Inferior parietal cortex (tissue), 1 donor: ENCODE results near the gene PIGV.
"Not testable (repeated sequence)": the region's sequence is repeated elsewhere in the genome, so short reads cannot be mapped to it uniquely, and the experiment has no call there.

Experiments used
- DNase-seq: peaks from one replicate; pipeline ENCODE4 v3.0.0-alpha.2; 2016; ENCODE audit errors: extremely low spot score

The PIGV gene

DNA sequence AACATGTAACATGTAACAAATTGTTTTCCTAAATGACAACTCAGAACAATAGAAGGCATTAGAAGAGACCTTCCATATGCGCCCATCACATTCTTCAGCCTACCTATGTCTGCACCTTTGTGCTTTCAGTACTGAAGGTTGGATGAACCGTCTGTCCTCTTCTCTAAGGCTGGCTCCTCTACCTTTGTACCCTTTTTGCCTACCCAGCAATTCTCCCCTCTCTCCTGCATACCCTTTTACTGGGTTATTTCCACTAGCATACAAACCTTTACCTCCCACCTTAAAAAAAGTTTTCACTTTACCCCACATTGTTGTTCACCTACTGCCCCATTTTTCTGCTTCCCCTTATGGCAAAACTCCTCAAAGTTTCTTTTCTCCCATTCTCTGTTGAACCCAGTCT is 5.2 kb downstream of the PIGV start:
- DNase-seq, result no peak

DNA sequence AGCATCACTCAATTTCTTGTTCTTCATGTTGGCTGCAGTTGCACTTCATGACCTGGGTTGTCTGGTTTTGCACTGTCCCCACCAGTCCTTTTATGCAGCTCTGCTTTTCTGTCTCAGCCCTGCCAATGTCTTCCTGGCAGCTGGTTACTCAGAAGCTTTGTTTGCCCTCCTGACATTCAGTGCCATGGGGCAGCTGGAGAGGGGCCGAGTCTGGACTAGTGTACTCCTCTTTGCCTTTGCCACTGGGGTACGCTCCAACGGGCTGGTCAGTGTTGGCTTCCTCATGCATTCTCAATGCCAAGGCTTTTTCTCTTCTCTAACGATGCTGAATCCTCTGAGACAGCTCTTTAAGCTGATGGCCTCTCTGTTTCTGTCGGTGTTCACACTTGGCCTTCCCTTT is 6.6 kb downstream of the PIGV start:
- no peak for DNase-seq

DNA sequence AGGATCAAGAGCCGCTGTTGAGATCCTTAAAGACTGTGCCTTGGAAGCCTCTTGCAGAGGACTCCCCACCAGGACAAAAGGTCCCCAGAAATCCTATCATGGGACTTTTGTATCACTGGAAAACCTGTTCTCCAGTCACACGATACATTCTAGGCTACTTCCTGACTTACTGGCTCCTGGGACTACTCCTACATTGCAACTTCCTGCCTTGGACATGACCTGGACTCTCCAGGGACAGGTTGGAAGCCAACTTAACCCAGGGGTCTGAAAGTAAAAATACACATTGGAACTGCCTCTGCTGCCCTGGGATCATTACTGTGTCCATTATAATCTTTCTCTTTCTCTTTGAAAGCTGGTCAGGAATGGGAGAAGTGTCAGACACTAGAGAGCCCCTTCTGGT is 9.9 kb downstream of the PIGV start:
- DNase-seq, result no peak

DNA sequence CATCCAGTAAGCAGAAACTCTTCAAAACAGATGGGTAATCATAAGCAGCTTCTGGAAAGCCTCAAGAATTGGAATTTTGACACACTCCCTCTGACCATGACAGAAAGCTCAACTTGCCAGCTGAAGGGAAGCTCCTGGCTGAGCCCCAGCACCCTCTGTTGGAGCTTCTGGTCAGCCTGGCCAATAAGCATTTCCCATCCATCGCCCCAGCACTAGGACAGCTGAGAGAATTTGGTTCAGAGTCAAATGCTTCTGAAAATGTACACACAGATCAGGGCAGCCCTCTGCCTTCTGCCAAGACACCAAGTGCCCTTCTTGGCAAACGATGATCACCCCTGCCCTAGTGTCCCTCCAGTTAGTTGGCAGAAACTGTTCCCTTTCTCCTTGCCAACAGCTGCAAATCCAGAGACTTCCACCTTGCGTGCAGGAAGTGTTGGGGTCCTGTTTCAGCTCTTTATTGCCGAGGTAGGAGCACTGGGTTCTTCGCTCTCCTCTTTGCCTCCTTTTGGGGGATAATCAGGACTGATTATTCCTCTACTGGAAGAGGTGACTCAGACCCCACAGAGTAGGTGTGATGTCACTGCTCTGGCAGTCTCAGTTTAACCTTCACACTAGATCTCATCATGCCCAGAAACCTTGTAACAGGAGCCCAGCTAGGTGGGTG is 11.9 kb downstream of the PIGV start:
- peak; percentile 43 for DNase-seq

DNA sequence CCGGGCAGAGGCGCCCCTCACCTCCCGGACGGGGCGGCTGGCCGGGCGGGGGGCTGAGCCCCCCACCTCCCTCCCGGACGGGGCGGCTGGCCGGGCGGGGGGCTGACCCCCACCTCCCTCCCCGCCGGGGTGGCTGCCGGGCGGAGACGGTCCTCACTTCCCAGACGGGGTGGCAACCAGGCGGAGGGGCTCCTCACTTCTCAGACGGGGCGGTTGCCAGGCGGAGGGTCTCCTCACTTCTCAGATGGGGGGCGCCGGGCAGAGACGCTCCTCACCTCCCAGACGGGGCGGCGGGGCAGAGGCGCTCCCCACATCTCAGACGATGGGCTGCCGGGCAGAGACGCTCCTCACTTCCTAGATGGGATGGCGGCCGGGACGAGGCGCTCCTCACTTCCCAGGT is 16.2 kb downstream of the PIGV start:
- DNase-seq, result not testable (repeated sequence)

GRCh38 chr1:26810105-26810504 is 22.4 kb downstream of the PIGV start:
- DNase-seq, result peak; percentile 74

DNA sequence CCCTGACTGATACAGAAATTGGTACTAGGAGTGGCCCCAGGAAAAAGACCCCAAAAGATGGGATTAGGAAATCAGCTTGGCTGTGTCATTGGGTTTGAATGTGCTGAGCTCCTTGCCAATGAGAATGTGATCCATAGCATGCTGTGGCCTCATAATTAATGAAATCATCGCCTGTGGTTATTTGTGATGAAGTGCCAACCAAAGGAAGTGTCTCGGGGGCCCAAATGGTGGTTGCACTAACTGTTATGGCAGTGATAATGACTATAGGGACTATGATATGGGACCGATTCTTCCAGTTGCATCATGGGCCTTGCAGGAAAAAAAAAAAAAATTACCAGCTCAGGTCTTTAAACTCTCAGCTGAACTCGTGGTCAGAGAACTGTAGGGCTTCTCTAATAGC is 23.3 kb downstream of the PIGV start:
- no peak for DNase-seq

- DNase-seq, result no peak
Measured at GRCh38 chr1:26811708-26812107, 24.0 kb downstream of the PIGV start.

DNA sequence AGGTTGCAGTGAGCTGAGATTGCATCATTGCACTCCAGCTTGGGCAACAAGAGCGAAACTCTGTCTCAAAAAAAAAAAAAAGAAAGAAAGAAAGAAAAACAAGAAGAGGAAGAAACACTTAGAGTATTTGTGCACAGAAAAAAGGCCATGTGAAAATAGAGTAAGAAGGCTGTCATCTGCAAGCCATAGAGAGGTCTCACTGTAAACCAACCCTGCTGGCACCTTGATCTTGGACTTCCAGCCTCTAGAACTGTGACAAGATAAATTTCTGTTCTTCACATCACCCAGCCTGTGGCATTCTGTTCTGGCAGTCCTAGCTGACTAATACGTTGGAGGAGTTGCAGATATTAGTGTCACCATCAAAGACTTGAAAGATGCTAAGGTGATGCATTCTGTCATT is 26.6 kb downstream of the PIGV start:
- DNase-seq, result no peak

DNA sequence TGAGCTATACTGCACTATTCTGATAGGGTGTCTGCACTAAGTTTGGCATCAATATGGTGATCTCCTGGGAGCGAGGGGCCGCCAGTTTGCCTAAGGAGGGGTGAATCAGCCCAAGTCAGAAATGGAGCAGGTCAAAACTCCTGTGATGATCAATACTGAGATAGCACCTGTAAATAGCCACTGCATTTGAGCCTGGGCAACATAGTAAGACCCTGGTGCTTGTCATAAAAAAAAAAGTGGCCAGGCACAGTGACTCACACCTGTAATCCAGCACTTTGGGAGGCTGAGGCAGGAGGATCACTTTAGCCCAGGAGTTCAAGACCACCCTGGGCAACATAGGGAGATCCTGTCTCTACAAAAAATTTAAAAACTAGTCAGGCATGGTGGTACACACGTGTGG is 27.1 kb downstream of the PIGV start:
- no peak for DNase-seq

DNA sequence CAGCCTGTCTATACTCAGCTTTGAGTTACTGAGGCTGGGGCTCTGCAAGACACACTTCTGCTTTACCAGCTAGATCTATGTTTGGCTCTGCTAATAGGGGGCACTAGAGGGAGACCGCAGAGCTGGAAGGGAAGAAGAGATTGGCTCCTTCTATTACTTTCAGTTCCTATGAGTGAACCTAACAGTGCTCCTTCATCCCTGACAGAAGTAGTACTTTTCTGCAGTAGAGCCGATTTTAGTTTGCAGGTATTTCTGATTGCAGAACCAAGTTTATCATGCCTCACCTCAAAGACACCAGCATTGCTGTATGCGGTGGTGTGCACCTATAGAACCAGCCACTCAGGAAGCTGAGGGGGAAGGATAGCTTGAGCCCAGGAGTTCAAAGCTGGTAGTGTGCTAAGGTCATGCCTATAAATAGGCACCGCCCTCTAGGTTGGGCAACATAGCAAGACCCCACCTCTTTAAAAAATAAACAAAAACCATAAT is 33.1 kb downstream of the PIGV start:
- no peak for DNase-seq

DNA sequence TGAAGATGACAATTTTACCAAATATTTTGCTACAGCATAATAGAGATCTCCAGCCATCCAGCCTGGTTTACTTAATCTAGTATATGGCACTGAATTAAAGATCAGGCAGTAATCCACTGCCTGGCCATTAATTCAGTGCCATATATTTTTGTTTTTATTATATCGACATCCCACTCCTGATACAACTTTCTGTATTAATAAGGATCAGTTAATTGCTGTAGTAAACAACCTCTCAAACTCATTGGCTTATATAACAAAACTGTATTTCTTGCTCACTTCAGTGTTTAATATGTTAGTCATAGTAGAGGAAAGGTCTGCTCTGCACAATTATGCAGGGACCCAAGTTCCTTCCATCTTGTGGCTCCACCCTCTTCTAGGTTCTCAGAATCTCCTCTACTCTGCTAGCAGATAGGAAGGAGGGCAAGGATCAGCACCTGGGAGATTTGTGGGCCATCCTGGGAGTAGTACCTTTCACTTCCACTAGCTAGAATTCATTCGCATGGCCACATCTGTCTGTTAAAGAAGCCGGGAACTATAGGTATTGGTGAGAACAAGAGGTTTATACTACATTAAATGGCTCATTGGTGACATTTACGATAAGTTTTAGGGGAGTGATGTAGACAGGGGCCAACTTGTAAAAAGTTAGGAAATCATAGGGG is 35.1 kb downstream of the PIGV start:
- DNase-seq, result no peak

- no peak for DNase-seq
Measured at GRCh38 chr1:26824731-26825130, 37.0 kb downstream of the PIGV start.

DNA sequence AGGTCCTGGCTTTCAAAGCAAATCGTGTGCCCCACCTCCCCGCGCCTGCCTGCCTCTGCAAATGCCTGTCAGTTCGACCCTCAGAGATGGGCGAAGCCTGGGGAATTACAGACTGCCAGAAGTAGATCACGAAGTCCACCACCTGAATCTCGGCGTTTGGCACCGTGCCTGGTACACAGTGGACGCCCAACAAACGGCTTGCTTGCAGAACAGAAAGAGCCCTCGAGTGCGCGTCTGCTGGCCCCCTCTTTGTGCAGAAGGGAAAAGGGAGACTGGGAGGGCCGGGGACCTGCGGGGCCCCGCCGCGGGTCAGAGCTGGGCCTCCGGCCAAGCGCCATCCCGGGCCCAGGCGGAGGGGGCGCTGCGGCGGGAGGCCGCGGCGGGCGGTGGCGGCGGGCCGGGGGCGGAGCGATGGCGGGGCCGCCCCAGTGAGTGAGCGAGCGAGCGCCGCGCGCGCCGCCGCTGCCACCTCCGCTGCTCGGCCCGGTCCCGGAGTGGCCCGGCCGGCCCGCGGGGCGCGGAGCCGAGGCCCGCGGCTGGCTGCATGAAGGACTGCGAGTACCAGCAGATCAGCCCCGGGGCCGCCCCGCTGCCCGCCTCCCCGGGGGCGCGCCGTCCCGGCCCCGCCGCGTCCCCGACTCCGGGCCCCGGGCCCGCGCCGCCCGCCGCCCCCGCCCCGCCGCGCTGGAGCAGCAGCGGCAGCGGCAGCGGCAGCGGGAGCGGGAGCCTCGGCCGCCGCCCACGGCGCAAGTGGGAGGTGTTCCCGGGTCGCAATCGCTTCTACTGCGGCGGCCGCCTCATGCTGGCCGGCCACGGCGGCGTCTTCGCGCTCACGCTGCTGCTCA is 38.7 kb downstream of the PIGV start, which contains the start of gene ZDHHC18:
ZDHHC18 (plus strand) TSS at position 428 of the 845 bp plus-strand sequence; CDS start at position 545, 117 bp downstream.
- DNase-seq, result peak; percentile 50

DNA sequence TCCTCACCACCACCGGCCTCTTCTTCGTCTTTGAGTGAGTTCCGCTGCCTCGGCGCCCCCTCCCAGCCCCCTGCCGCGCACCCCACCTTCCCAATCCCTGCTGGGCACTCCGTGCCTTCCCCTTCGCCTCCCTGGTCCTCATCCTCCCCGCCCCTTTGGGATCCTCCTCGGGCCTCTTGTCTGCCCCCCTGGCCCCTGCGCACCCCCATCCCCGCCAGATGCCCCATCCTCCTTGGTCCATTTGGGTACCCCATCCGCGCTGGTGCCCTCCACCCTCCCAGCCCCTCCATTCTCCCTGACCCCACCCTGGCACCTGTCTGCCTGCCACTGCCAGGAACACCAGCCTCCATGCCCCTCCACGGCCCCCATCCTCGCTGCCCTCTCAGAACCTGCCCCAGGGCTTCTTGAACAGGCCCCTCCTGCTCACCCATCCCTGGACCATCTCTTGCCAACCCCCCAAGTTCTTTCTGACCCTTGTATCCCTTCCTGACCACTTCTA is 39.4 kb downstream of the PIGV start:
- no peak for DNase-seq

DNA sequence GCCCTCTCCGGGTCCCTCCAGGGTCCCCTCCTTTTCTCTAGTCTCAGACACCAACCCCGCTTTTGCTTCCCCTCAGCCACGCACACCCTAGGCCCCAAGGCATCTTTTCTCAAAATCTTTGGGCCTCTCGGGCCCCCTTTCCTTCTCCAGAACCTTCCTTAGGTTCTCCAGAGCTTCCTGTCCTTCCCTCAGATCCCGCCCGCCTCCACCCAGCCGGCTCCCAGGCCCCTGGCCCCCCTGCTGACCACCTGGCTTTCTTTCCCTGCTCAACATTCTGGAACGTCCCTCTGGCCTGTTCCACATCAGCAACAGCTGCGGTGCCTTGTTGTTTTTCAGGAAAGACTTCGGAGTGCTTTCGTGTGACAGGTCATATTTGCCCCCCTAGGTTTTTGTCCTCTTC is 39.9 kb downstream of the PIGV start:
- DNase-seq, result no peak

GRCh38 chr1:26828411-26828991 is 40.8 kb downstream of the PIGV start:
- no peak for DNase-seq

- no peak for DNase-seq
Measured at GRCh38 chr1:26829184-26829911, 41.6 kb downstream of the PIGV start.

GRCh38 chr1:26831059-26831458 is 43.3 kb downstream of the PIGV start:
- no peak for DNase-seq

GRCh38 chr1:26831546-26832248 is 43.9 kb downstream of the PIGV start:
- DNase-seq, result no peak
